Nasal cavity respiratory epithelium epithelial cell of viscerocranial mucosa (primary cell): ENCODE data around the gene TTC4. TPM values are rescaled to one million over a fixed set of nuclear protein-coding genes. Genes with fewer than 3 reads are reported as not detected.

Experiments
- total RNA-seq: library from RNA; depleted of rRNA; stranded (reverse); fragments of >200 nt; gene quantifications from 2 replicates; pipeline ENCODE4 v1.2.3, GENCODE V29; 2014

The TTC4 gene
- total RNA-seq = 29.3 and 32.8 TPM in 2 replicates

DNA sequence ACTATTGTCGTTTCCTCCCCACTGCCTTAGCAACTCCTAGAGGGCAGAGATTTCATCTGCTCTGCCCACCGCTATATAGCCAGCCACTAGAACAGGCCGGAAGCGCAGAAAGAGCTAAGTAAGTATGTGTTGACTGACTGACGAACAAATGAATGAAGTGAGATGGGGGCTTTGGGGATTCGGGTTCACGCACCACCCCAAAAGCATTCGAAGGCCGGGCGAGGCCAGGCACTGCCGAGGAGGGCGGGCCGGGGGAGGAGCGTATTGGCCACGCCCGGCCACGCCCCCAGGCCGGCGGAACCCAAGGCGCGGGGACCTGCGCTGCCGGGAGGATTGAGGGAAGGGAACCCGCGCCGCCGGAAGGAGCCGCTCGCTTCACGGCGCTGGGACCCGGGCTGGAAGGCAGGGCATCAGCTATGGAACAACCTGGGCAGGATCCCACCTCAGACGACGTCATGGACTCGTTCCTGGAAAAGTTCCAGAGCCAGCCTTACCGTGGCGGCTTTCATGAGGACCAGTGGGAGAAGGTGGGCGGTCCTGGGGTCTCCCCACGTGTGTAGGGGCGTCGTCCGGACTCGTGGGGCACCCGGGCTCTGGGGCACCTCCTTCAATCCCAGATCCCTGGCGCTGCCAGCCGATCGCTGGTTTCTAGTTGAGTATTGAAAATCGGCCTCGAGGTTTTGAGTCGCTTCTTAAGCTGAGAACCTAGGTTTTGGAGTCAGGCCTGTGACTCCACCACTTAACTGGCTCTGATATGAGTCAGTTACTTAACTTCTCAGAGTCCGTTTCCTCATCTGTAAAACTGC is at the start of gene TTC4:
TTC4 (plus strand) TSS at position 369 of the 806 bp plus-strand sequence; CDS start at position 417, 48 bp downstream.

GRCh38 chr1:54764133-54764921 is 48.7 kb downstream of the TTC4 start, which contains the start of gene PARS2:
PARS2 (minus strand) TSS chr1:54764523; CDS start chr1:54759161, 5,362 bp downstream.

Other genes with a start within 250 kb of the TTC4 start
- 2.4 and 12.6 TPM in 2 replicates for gene ACOT11, start 167.6 kb upstream of the TTC4 start, total RNA-seq
- not detected in 2 replicates for gene FAM151A, start 92.3 kb upstream of the TTC4 start, total RNA-seq
- 0.36 TPM in 1 of 2 replicates, not detected in the other for gene MROH7, start 74.1 kb upstream of the TTC4 start, total RNA-seq
- 5.5 and 6.7 TPM in 2 replicates for gene PARS2, start 48.7 kb downstream of the TTC4 start, total RNA-seq
- gene TTC22, start 85.5 kb downstream of the TTC4 start, total RNA-seq = 6.8 and 27.6 TPM in 2 replicates
- gene DHCR24, start 171.3 kb downstream of the TTC4 start, total RNA-seq = 116 and 550 TPM in 2 replicates